ENCODE data around the gene ZNF197. TPM values are rescaled to one million over a fixed set of nuclear protein-coding genes. Genes with fewer than 3 reads are reported as not detected.
A peak's percentile ranks its signal among the peaks of the same experiment; 100 is the strongest.

The ZNF197 gene
- polyA plus RNA-seq, 2 of the 4 experiments (the other 2 are of a cell fraction), result 2.8 to 3.7 TPM

DNA sequence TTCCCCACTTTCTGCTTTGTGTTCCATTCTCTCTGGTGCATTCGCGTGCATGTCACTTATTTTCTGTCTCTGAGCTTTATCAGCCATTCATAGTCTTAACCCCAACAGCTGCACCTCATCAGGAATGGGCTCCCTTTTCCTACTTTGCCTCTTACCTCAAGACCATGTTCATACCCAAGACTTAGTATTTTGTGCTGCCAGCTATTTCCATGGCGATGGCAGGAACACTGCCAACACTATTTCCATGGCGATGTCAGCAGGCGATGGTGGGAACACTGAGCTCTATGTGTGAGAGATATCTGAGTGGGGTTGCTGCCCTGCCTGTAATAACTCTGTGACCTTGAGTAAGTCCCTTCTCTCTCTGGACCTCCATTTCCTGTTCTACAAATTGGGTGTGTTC lies 29.2 kb downstream of the ZNF197 start:
- H3K4me2 ChIP-seq, result no peak overlapping the region
- POLR2A ChIA-PET, result no interaction called here
- no peak for FAIRE-seq
- no peak overlapping the region for H3K4me3 ChIP-seq
- ATAC-seq, result no peak
- TF ChIP-seq EP300 (IDR thresholded peaks at IDR 0.05) (no peak), RAD21 (conservative IDR thresholded peaks at IDR 0.05 in 1 of 2, IDR thresholded peaks at IDR 0.05 in 1 of 2) (no peak), NPAS2 (CRISPR knock-in tag; IDR thresholded peaks at IDR 0.05; ENCODE audit: borderline replicate concordance) (no peak), RCOR1 (IDR thresholded peaks at IDR 0.05; ENCODE audit: low read depth, low read length) (no peak), ATOH8 (CRISPR knock-in tag; IDR thresholded peaks at IDR 0.05; ENCODE audit: low read depth) (no peak), POLR2A (IDR thresholded peaks at IDR 0.05; ENCODE audit: low read length) (no peak), PBX3 (IDR thresholded peaks at IDR 0.05) (no peak), HOXB5 (CRISPR knock-in tag; IDR thresholded peaks at IDR 0.05) (no peak), GATA3 (IDR thresholded peaks at IDR 0.05; ENCODE audit: borderline replicate concordance) (no peak), PHF8 (IDR thresholded peaks at IDR 0.05; ENCODE audit: borderline replicate concordance, low read depth) (no peak), ZFP36 (IDR thresholded peaks at IDR 0.05; ENCODE audit: borderline replicate concordance, partially characterized antibody) (no peak), JUNB (IDR thresholded peaks at IDR 0.05) (no peak)
- TF ChIP-seq, protein P1, sequence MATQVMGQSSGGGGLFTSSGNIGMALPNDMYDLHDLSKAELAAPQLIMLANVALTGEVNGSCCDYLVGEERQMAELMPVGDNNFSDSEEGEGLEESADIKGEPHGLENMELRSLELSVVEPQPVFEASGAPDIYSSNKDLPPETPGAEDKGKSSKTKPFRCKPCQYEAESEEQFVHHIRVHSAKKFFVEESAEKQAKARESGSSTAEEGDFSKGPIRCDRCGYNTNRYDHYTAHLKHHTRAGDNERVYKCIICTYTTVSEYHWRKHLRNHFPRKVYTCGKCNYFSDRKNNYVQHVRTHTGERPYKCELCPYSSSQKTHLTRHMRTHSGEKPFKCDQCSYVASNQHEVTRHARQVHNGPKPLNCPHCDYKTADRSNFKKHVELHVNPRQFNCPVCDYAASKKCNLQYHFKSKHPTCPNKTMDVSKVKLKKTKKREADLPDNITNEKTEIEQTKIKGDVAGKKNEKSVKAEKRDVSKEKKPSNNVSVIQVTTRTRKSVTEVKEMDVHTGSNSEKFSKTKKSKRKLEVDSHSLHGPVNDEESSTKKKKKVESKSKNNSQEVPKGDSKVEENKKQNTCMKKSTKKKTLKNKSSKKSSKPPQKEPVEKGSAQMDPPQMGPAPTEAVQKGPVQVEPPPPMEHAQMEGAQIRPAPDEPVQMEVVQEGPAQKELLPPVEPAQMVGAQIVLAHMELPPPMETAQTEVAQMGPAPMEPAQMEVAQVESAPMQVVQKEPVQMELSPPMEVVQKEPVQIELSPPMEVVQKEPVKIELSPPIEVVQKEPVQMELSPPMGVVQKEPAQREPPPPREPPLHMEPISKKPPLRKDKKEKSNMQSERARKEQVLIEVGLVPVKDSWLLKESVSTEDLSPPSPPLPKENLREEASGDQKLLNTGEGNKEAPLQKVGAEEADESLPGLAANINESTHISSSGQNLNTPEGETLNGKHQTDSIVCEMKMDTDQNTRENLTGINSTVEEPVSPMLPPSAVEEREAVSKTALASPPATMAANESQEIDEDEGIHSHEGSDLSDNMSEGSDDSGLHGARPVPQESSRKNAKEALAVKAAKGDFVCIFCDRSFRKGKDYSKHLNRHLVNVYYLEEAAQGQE (IDR thresholded peaks at IDR 0.05), result no peak
- DNase-seq (ENCODE audit: low read depth in 1 of 2, low spot score in 1 of 2), result peak in 1 of 2 experiments; percentile 6
- no peak overlapping the region for H3K27ac ChIP-seq
- WGBS (ENCODE audit: missing lambda C conversion rate), result 95% methylated on average over 5 of the region's 5 CpGs
- CTCF ChIA-PET, result no interaction called here
- H3K4me1 ChIP-seq, result no peaks in the 10 kb centered on the region
- H3K9me3 ChIP-seq, result peaks cover 61% of the 10 kb centered on the region

- Histone ChIP-seq H3K4me3 (no peak overlapping the region), H3K27ac (no peak overlapping the region), H3K4me2 (no peak overlapping the region), H3K9me3 (peaks cover 72% of the 10 kb centered on the region), H3K4me1 (no peaks in the 10 kb centered on the region)
- TF ChIP-seq RFX5 (IDR thresholded peaks at IDR 0.05) (no peak), NPAS2 (CRISPR knock-in tag; IDR thresholded peaks at IDR 0.05; ENCODE audit: borderline replicate concordance) (no peak), RNF2 (IDR thresholded peaks at IDR 0.05; ENCODE audit: borderline replicate concordance, low read depth) (no peak), KDM1A (IDR thresholded peaks at IDR 0.05; ENCODE audit: low read depth) (no peak), ESRRA (IDR thresholded peaks at IDR 0.05; ENCODE audit: borderline replicate concordance, low read length) (no peak), CBX2 (IDR thresholded peaks at IDR 0.05; ENCODE audit: borderline replicate concordance, low read depth) (no peak), FOSB (CRISPR knock-in tag; IDR thresholded peaks at IDR 0.05) (no peak), POLR2A (IDR thresholded peaks at IDR 0.05; ENCODE audit: low read length) (no peak), BHLHE40 (IDR thresholded peaks at IDR 0.05; ENCODE audit: low read depth, low read length) (no peak)
- TF ChIP-seq, protein P1 (IDR thresholded peaks at IDR 0.05), result no peak
- ATAC-seq, result no peak
- peak in 1 of 2 experiments; percentile 1 for DNase-seq (ENCODE audit: low read depth in 1 of 2, low spot score in 1 of 2)
- 94% methylated on average over 7 of the region's 7 CpGs for WGBS (ENCODE audit: missing lambda C conversion rate)
- CTCF ChIA-PET, result no interaction called here
- FAIRE-seq, result no peak
- POLR2A ChIA-PET, result no interaction called here
These were observed 34.2 kb downstream of the ZNF197 start for GRCh38 chr3:44659015-44659414.
